Inferior parietal cortex (tissue), 1 donor: Measurements from ENCODE around the gene CFAP100.

Experiments used
- DNase-seq: peaks from one replicate; pipeline ENCODE4 v3.0.0-alpha.2; 2016; ENCODE audit errors: extremely low spot score

CFAP100 gene

GRCh38 chr3:126478581-126479310 is 84.0 kb downstream of the CFAP100 start:
- no peak for DNase-seq

GRCh38 chr3:126479642-126480041 is 84.9 kb downstream of the CFAP100 start:
- no peak for DNase-seq

GRCh38 chr3:126480206-126480605 is 85.5 kb downstream of the CFAP100 start:
- no peak for DNase-seq

GRCh38 chr3:126480861-126481260 is 86.2 kb downstream of the CFAP100 start:
- no peak for DNase-seq

GRCh38 chr3:126481808-126482502 is 87.2 kb downstream of the CFAP100 start:
- no peak for DNase-seq

- no peak for DNase-seq
These were observed 88.0 kb downstream of the CFAP100 start for GRCh38 chr3:126482503-126483255.

GRCh38 chr3:126483321-126483761 is 88.6 kb downstream of the CFAP100 start:
- DNase-seq, result no peak

GRCh38 chr3:126484148-126484547 is 89.4 kb downstream of the CFAP100 start:
- no peak for DNase-seq

- no peak for DNase-seq
These were observed 90.0 kb downstream of the CFAP100 start for GRCh38 chr3:126484662-126485061.

- no peak for DNase-seq
These were observed 90.6 kb downstream of the CFAP100 start for GRCh38 chr3:126485176-126485897.

- DNase-seq, result no peak
These were observed 91.2 kb downstream of the CFAP100 start for GRCh38 chr3:126485956-126486355.
